ENCODE results near the gene SERPINC1. TPM values are rescaled to one million over a fixed set of nuclear protein-coding genes. Genes with fewer than 3 reads are reported as not detected.

The SERPINC1 gene
- total RNA-seq, 1 experiment from 2014 or later: 0.57 TPM

DNA sequence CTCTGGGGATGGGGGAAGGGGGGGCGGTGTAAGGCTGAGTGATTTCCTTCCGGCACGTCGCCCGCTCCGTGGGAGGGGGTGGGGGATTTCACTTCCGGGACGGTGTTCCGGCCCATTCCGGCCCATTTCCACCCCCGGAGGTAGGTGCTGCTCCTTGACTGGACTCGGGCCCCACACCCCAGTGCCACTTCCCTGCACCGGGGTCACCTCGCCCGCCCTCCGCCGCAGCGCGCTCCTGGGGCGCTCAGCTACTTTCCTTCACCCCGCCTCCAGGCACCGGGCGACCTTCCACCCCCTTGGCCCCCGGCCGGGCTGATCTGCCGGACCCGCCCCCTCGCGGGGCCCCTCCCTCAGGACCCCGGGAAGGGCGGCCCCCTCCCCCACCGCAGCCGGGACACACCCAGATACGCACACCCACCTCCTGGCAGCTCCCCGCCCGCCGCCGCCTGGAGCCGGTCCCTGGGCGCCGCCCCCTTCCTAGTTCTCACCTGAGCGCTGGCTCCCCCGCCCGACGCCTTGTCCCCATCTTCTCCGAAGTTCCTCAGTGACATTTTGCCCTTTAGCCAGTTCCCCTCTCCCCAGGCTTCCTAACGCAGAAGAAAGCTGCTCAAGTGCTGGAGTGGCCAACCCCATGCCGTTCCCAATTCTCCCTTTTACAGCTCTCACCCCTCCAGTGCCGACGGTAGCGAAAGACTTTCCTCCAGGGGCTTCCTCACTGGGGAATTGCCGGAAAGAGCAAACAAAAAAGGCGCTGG, 48.7 kb downstream of the SERPINC1 start, which contains the start of gene ZBTB37 (continued):
- TF ChIP-seq, protein P1, sequence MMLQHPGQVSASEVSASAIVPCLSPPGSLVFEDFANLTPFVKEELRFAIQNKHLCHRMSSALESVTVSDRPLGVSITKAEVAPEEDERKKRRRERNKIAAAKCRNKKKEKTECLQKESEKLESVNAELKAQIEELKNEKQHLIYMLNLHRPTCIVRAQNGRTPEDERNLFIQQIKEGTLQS (CRISPR knock-in tag; conservative IDR thresholded peaks at IDR 0.05): no peak
- TF ChIP-seq NR1H2 (CRISPR knock-in tag; IDR thresholded peaks at IDR 0.05) (no peak), ZNF416 (CRISPR knock-in tag; IDR thresholded peaks at IDR 0.05) (peak; percentile 57; the same call in 1 of the 2 replicates), ZNF396 (CRISPR knock-in tag; IDR thresholded peaks at IDR 0.05; ENCODE audit: borderline replicate concordance) (no peak), SMAD4 (CRISPR knock-in tag; IDR thresholded peaks at IDR 0.05) (no peak), SP1 (CRISPR knock-in tag; conservative IDR thresholded peaks at IDR 0.05) (peak; percentile 88), TEAD4 (CRISPR knock-in tag; IDR thresholded peaks at IDR 0.05) (no peak), PRRX2 (CRISPR knock-in tag; IDR thresholded peaks at IDR 0.05) (no peak), TEAD1 (CRISPR knock-in tag; IDR thresholded peaks at IDR 0.05) (no peak), ZNF671 (CRISPR knock-in tag; IDR thresholded peaks at IDR 0.05) (no peak), ZNF219 (CRISPR knock-in tag; IDR thresholded peaks at IDR 0.05; ENCODE audit: borderline replicate concordance) (no peak), KAT7 (CRISPR knock-in tag; IDR thresholded peaks at IDR 0.05; ENCODE audit: borderline replicate concordance) (peak; percentile 25; the same call in 1 of the 2 replicates), NFYB (CRISPR knock-in tag; conservative IDR thresholded peaks at IDR 0.05; ENCODE audit: low read depth) (no peak), GTF2I (CRISPR knock-in tag; conservative IDR thresholded peaks at IDR 0.05) (no peak), FOXJ3 (CRISPR knock-in tag; IDR thresholded peaks at IDR 0.05; ENCODE audit: borderline replicate concordance) (no peak), GRHL2 (CRISPR knock-in tag; IDR thresholded peaks at IDR 0.05; ENCODE audit: insufficient replicate concordance, severe bottlenecking) (no peak), RELA (CRISPR knock-in tag; IDR thresholded peaks at IDR 0.05; ENCODE audit: borderline replicate concordance) (no peak)
- TF ChIP-seq, protein P2, sequence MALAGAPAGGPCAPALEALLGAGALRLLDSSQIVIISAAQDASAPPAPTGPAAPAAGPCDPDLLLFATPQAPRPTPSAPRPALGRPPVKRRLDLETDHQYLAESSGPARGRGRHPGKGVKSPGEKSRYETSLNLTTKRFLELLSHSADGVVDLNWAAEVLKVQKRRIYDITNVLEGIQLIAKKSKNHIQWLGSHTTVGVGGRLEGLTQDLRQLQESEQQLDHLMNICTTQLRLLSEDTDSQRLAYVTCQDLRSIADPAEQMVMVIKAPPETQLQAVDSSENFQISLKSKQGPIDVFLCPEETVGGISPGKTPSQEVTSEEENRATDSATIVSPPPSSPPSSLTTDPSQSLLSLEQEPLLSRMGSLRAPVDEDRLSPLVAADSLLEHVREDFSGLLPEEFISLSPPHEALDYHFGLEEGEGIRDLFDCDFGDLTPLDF (CRISPR knock-in tag; IDR thresholded peaks at IDR 0.05): no peak
- TF ChIP-seq, protein P3, sequence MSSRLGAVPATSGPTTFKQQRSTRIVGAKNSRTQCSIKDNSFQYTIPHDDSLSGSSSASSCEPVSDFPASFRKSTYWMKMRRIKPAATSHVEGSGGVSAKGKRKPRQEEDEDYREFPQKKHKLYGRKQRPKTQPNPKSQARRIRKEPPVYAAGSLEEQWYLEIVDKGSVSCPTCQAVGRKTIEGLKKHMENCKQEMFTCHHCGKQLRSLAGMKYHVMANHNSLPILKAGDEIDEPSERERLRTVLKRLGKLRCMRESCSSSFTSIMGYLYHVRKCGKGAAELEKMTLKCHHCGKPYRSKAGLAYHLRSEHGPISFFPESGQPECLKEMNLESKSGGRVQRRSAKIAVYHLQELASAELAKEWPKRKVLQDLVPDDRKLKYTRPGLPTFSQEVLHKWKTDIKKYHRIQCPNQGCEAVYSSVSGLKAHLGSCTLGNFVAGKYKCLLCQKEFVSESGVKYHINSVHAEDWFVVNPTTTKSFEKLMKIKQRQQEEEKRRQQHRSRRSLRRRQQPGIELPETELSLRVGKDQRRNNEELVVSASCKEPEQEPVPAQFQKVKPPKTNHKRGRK (CRISPR knock-in tag; IDR thresholded peaks at IDR 0.05; ENCODE audit: borderline replicate concordance): no peak
- TF ChIP-seq, protein P4, sequence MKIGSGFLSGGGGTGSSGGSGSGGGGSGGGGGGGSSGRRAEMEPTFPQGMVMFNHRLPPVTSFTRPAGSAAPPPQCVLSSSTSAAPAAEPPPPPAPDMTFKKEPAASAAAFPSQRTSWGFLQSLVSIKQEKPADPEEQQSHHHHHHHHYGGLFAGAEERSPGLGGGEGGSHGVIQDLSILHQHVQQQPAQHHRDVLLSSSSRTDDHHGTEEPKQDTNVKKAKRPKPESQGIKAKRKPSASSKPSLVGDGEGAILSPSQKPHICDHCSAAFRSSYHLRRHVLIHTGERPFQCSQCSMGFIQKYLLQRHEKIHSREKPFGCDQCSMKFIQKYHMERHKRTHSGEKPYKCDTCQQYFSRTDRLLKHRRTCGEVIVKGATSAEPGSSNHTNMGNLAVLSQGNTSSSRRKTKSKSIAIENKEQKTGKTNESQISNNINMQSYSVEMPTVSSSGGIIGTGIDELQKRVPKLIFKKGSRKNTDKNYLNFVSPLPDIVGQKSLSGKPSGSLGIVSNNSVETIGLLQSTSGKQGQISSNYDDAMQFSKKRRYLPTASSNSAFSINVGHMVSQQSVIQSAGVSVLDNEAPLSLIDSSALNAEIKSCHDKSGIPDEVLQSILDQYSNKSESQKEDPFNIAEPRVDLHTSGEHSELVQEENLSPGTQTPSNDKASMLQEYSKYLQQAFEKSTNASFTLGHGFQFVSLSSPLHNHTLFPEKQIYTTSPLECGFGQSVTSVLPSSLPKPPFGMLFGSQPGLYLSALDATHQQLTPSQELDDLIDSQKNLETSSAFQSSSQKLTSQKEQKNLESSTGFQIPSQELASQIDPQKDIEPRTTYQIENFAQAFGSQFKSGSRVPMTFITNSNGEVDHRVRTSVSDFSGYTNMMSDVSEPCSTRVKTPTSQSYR (CRISPR knock-in tag; IDR thresholded peaks at IDR 0.05): 0 out of 2 replicates have a peak, but pooled peaks have one; percentile 78
- TF ChIP-seq, protein P5, sequence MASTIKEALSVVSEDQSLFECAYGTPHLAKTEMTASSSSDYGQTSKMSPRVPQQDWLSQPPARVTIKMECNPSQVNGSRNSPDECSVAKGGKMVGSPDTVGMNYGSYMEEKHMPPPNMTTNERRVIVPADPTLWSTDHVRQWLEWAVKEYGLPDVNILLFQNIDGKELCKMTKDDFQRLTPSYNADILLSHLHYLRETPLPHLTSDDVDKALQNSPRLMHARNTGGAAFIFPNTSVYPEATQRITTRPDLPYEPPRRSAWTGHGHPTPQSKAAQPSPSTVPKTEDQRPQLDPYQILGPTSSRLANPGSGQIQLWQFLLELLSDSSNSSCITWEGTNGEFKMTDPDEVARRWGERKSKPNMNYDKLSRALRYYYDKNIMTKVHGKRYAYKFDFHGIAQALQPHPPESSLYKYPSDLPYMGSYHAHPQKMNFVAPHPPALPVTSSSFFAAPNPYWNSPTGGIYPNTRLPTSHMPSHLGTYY (CRISPR knock-in tag; IDR thresholded peaks at IDR 0.05): no peak
- TF ChIP-seq, protein P6, sequence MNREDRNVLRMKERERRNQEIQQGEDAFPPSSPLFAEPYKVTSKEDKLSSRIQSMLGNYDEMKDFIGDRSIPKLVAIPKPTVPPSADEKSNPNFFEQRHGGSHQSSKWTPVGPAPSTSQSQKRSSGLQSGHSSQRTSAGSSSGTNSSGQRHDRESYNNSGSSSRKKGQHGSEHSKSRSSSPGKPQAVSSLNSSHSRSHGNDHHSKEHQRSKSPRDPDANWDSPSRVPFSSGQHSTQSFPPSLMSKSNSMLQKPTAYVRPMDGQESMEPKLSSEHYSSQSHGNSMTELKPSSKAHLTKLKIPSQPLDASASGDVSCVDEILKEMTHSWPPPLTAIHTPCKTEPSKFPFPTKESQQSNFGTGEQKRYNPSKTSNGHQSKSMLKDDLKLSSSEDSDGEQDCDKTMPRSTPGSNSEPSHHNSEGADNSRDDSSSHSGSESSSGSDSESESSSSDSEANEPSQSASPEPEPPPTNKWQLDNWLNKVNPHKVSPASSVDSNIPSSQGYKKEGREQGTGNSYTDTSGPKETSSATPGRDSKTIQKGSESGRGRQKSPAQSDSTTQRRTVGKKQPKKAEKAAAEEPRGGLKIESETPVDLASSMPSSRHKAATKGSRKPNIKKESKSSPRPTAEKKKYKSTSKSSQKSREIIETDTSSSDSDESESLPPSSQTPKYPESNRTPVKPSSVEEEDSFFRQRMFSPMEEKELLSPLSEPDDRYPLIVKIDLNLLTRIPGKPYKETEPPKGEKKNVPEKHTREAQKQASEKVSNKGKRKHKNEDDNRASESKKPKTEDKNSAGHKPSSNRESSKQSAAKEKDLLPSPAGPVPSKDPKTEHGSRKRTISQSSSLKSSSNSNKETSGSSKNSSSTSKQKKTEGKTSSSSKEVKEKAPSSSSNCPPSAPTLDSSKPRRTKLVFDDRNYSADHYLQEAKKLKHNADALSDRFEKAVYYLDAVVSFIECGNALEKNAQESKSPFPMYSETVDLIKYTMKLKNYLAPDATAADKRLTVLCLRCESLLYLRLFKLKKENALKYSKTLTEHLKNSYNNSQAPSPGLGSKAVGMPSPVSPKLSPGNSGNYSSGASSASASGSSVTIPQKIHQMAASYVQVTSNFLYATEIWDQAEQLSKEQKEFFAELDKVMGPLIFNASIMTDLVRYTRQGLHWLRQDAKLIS (CRISPR knock-in tag; IDR thresholded peaks at IDR 0.05; ENCODE audit: borderline replicate concordance): no peak
- TF ChIP-seq, protein P7, sequence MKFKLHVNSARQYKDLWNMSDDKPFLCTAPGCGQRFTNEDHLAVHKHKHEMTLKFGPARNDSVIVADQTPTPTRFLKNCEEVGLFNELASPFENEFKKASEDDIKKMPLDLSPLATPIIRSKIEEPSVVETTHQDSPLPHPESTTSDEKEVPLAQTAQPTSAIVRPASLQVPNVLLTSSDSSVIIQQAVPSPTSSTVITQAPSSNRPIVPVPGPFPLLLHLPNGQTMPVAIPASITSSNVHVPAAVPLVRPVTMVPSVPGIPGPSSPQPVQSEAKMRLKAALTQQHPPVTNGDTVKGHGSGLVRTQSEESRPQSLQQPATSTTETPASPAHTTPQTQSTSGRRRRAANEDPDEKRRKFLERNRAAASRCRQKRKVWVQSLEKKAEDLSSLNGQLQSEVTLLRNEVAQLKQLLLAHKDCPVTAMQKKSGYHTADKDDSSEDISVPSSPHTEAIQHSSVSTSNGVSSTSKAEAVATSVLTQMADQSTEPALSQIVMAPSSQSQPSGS (CRISPR knock-in tag; IDR thresholded peaks at IDR 0.05; ENCODE audit: borderline replicate concordance, low read depth): no peak
- TF ChIP-seq, protein P8, sequence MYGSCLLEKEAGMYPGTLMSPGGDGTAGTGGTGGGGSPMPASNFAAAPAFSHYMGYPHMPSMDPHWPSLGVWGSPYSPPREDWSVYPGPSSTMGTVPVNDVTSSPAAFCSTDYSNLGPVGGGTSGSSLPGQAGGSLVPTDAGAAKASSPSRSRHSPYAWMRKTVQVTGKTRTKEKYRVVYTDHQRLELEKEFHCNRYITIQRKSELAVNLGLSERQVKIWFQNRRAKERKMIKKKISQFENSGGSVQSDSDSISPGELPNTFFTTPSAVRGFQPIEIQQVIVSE (CRISPR knock-in tag; IDR thresholded peaks at IDR 0.05; ENCODE audit: borderline replicate concordance): no peak
- TF ChIP-seq, protein P9, sequence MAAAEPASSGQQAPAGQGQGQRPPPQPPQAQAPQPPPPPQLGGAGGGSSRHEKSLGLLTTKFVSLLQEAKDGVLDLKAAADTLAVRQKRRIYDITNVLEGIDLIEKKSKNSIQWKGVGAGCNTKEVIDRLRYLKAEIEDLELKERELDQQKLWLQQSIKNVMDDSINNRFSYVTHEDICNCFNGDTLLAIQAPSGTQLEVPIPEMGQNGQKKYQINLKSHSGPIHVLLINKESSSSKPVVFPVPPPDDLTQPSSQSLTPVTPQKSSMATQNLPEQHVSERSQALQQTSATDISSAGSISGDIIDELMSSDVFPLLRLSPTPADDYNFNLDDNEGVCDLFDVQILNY (CRISPR knock-in tag; IDR thresholded peaks at IDR 0.05): no peak
